Effector CD4-positive, alpha-beta T cell (primary cell): ENCODE results near the gene ANKRD10.

Source experiments
- DNase-seq: peaks from one replicate; pipeline ENCODE4 v3.0.0-alpha.2; 2020

The ANKRD10 gene

DNA sequence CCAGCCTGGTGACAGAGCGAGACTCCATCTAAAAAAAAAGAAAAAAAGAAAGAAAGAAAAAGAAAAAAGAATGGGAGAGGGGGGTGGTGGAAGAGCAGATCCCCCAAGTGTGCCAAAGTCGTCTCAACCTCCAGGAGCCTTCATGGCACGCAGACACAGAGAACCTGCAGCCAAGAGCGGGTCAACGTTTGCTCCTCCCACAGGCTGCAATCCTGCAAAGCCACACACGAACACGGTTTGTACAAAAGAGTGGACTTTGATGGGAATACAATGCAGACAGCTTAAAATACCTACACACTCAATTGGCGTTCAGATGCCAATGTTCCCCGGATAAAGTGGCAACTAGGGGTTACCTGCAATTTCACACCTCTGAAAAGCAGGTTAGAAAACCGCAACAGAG is 29.4 kb downstream of the ANKRD10 start:
- DNase-seq = no peak

DNA sequence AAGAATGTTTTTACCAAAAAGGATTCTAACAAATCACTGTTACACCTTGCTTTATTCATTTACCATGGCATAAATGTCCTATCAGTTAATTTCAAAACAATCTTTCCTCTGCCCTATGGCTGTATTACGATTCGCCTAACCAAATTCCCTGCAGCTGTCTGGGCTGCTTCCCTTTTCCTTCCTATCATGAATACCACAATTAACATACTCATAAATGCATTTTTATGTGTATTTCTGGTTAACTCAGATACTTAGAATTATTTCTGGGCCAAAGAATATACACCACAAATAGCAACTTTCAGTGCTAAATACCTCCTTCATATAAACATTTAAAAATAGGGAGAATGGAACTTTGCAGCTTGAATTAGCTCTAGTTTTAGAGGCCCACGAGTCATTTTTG is 30.4 kb downstream of the ANKRD10 start:
- DNase-seq = no peak

GRCh38 chr13:110883542-110883941 is 31.3 kb downstream of the ANKRD10 start:
- no peak for DNase-seq

GRCh38 chr13:110882972-110883371 is 31.9 kb downstream of the ANKRD10 start:
- DNase-seq = no peak

- DNase-seq = no peak
Observed at GRCh38 chr13:110881839-110882627, 32.8 kb downstream of the ANKRD10 start.

- DNase-seq = no peak
Observed at GRCh38 chr13:110880627-110881026, 34.2 kb downstream of the ANKRD10 start.

- no peak for DNase-seq
Observed at GRCh38 chr13:110879482-110879881, 35.4 kb downstream of the ANKRD10 start.

DNA sequence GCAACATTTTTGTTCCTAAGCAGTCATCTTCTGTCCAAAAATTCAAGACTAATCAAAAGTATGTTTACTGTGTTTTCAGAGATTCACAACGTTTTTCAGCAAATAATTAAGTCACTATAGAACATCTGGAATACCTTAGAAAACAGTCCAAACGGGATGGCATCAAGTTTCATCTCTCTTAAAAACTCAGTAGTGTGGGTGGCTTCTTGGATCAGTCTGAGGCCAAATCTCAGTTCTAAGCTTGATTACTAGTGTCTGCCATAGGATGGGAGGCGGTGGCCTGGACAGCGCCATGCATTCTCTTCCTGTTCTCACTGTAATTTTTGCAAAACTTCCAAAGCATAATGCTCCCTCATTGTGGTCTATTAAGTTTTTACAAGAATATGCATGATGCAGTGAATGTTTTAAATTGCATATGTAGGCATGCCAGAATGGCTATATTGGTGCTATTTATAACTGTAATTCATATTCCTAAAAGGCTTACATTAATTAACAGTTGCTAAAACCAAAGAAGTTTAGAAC is 37.1 kb downstream of the ANKRD10 start:
- no peak for DNase-seq

DNA sequence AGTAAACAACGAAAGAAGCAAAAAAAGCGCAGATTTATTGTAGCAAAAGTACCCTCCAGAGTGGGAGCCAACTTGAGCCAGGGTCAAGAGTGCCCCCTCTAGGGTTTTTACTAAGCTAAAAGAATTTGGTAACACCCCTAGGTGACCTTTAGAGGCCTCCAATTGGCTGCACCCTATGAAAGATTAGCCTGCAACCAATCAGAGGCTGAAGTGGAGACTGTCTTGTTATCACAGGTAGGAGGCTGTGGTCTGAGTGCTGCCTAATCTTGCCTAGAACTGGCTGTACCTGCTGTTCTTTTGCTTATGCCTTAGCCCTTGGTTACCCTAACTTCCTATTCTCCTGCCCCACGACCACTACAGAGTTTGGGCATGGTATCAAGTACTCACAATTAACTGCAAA is 38.3 kb downstream of the ANKRD10 start:
- DNase-seq = no peak

DNA sequence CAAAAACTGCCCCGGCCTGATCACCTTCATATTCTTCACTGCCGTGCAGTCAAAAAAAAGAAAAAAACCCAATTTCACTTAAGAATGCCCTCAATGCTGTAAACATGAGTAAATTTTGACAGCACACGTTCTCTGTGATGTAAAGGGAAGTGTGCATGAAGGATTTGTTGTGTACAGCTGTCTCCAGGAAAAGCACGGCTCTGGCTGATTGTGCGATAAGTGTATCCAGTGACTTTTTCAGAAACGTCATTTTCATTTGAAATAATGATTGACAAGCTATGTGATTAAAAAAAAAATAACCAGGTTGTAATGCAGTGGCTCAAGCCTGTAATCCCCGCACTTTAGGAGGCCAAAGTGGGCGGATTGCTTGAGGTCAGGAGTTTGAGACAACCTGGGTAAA is 39.6 kb downstream of the ANKRD10 start:
- no peak for DNase-seq

DNA sequence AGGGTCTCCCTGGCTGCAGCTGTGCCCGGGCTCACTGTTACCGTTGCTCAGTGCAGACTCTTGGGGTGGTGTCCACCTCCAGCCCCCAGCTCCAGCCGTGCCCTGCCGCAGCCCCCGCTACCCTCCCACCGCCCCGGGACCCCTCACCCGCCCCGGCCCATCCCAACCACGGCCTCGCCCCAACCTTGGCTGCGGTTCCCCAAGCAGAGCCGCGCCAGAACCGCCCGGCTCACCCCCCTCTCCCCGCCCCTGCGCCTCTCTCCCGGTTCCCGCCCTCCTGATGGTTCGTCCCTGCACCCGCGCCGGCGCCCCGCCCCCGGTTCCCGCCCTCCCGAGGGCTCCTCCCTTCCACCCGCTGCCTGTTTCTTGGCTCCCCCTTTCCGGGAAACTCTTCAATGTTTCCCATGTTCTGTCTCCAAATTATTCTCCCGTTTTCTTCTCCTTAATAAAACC is 40.3 kb downstream of the ANKRD10 start:
- DNase-seq = peak; percentile 15

DNA sequence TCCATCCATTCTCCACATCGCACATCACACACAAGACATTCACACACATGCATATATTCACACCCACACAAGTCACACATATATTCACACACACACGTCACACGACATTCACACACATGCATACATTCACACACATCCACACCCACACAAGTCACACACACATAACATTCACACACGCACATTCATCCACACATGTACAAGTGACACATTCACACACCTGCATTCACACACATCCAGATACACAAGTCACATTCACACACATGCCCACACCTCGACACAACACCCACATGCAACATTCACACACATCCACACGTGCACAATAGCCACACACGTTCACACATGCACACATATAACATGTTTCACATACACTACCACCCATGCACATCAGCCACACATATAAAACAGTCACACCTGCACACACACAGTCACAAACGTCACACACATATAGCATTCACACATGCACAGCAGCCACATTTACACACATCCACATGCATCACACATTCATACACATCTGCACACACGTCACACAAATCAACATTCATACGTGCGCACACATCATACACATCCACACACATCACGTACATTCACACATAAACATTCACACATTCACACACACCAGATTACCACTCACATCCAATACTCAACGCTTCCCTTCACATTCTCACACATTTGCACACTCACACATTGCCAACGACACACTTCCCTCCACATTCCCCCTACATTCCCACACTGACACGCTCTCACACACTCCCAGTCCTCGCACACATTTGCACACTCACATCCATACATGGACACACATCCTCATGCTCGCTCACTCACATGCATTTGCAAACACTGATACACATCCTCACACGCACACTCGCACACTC is 41.0 kb downstream of the ANKRD10 start:
- no peak for DNase-seq

- no peak for DNase-seq
Observed at GRCh38 chr13:110872768-110873638, 41.9 kb downstream of the ANKRD10 start.

DNA sequence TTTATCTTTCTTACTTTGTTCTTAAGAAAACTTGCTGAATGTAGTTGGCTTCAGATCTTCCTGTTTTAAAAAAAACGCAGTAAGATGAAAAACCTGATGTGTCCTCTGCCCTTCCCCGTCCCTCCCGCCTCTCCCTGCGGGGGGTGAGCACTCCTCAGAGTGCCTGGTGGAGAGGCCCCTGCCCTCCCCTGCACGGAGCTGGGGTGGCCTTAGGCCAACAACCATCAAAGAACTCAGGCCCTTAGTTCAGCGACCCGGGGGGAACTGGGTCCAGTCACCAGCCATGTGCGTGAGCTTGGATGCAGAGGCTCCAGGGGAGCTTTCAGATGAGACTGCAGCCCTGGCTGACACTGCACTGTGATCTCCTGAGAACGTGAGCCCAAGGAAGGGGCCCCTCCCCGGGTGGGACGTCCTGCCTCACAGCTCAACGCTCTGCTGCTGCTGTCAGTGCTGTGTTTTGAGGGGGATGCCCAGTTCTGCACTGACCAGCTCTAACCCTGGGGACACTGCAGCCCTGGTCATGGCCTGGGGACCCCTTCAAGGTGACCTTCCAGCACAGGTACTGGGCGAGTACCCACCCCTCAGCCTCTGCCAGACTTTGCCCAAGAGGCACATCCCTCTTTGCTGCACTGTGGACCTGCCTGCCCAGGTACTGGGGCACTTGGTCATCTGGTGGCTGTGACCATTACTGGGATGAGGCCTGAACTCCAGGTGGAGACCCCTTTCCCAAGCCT is 42.7 kb downstream of the ANKRD10 start:
- no peak for DNase-seq

DNA sequence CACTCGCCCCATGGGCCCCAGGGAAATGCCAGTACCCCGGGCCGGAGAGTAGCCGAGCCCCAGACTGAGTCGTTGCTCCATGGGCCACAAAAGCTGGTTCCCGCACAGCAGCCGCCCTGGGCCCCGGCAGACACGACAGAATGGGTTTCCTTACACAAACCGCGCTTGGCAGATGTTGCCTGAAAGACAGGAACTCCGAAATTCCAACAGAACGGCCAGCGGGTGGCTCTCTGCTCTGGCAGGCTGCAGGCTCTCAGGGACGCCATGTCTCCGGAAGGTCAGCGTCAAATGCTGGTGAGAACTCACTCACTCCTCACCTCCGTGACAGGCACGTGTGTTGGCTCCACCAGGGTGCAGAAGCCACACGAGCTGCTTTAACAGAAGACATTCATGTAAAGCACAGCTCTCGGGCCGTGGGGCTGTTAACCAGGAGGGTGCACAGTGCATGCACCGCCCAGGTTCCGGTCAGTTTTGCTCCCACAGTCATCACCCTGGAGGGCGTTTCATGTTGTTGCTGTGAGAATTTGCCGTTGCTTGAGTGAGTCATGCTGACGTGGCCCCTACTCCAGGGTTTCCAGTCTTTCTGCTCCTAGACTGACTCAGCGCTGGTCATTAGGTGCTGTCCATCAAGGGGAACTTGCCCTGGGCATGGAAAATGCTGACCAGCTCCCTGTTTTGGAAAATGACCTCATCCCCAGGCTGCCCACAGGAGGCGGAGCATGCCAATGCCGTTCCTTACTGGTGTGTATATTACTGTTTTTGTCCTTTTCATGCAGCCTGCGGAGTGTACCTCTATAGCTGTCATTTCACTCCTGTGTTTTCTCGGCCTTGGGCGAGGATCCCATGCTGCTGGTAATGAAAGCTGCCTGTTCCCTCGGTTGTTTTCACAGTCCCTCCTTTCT is 44.8 kb downstream of the ANKRD10 start:
- no peak for DNase-seq

DNA sequence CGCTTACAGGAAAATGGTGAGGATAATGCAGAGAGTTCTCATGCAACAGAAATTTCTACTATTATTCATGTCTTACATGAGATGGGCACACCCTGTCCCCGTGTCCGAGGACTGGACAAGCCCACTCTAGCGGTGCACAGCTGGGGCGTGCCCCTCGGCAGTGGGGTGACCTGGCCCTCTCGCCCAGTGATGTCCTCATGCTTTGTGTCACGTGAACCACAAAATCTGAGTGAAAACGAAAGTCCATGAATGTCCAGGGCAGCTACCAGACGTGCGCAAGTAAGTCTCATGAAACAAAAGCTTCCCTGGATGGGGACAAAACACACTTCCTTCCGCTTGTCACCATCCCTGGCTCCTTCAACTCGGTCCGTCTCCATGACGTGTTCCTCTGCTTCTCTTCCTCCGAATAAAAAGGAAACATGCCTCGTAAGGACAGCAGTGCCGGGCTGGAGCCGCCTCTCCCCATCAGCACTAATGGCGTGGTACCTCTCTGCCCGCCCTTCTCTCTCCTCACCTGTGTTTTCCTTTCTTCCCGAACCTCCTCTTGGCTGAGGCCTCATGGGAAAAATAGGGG is 45.6 kb downstream of the ANKRD10 start:
- no peak for DNase-seq

DNA sequence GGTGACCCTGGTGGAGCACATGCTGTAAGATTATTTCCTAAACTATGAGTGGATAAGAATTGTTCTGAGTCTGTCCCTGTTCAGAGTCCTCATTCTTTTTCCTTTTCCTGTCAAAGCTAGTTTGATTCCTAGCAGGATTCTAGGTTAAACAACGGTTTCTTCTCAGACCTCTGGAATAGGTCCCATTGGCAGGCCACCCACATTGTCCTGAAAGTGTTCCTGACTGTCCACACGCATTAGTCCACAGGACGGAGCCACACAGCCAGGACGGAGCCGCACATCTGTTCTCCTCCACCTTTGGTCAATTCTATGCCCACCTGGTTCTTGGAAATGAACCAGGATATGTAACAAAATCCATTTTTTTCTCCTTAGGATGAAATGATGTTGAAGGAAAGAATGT is 46.1 kb downstream of the ANKRD10 start:
- DNase-seq = no peak

GRCh38 chr13:110867380-110867779 is 47.5 kb downstream of the ANKRD10 start:
- no peak for DNase-seq

- DNase-seq = no peak
Observed at GRCh38 chr13:110866491-110867170, 48.2 kb downstream of the ANKRD10 start.

DNA sequence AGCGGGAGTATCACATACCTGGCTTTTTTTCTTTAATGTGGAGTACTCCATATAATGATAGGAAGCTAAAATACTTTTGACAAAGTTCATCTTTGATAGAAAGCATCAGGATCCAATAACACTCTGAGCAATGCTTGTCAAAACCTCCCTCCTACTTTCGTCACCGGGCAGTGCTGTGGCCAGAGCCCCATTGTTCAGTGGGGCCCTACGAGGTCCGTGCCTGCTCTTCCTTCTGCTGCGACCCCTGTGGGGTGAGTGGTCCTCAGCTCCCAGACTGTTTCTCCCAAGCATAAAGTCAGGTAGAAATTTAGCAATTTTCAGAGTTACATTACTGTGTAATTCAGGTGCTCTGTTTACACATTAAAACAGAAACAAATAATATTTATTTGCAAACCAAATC is 51.2 kb downstream of the ANKRD10 start:
- DNase-seq = no peak
